PFSK-1 (cell line): Measurements from ENCODE around the gene FAM222B. TPM values are rescaled to one million over a fixed set of nuclear protein-coding genes. Genes with fewer than 3 reads are reported as not detected.

Experiments
- FOXP2 ChIP-seq: optimal IDR thresholded peaks from 2 replicates; pipeline ENCODE3; 2011; ENCODE audit warnings: borderline replicate concordance, control low read depth, inconsistent platforms; ENCODE audit not compliant: insufficient read depth; ENCODE audit errors: extremely low read length, extremely low read depth
- POLR2AphosphoS5 ChIP-seq: IDR thresholded peaks from 2 replicates; pipeline ENCODE4 v1.6.1; 2012; ENCODE audit warnings: low read depth, mild to moderate bottlenecking, control low read depth, low read length, moderate library complexity
- SIN3A ChIP-seq: IDR thresholded peaks from 2 replicates; pipeline ENCODE4 v1.6.1; 2012; ENCODE audit warnings: mild to moderate bottlenecking, low read length, moderate library complexity, borderline replicate concordance; ENCODE audit not compliant: insufficient read depth
- TAF1 ChIP-seq: IDR thresholded peaks from 2 replicates; pipeline ENCODE4 v1.6.1; 2012; ENCODE audit warnings: low read length, control low read depth, borderline replicate concordance; ENCODE audit not compliant: insufficient read depth
- polyA plus RNA-seq: library from polyadenylated mRNA; unstranded; fragments of >200 nt; gene quantifications from one replicate; pipeline ENCODE4 v1.2.1, GENCODE V29; 2012; ENCODE audit warnings: low read depth, missing spikeins; ENCODE audit not compliant: insufficient read length
- TF ChIP-seq, protein P1 (sequence below), 2 experiments: IDR thresholded peaks; 2 replicates each; pipeline versions ENCODE4 v1.6.1 to v1.8.0; 2011 to 2012; ENCODE audit warnings: low read depth in 2 of 2, low read length in 2 of 2, control low read depth in 1 of 2, inconsistent platforms in 1 of 2, mild to moderate bottlenecking in 1 of 2, moderate library complexity in 1 of 2; ENCODE audit not compliant: insufficient read depth in 1 of 2

FAM222B gene, protein sequence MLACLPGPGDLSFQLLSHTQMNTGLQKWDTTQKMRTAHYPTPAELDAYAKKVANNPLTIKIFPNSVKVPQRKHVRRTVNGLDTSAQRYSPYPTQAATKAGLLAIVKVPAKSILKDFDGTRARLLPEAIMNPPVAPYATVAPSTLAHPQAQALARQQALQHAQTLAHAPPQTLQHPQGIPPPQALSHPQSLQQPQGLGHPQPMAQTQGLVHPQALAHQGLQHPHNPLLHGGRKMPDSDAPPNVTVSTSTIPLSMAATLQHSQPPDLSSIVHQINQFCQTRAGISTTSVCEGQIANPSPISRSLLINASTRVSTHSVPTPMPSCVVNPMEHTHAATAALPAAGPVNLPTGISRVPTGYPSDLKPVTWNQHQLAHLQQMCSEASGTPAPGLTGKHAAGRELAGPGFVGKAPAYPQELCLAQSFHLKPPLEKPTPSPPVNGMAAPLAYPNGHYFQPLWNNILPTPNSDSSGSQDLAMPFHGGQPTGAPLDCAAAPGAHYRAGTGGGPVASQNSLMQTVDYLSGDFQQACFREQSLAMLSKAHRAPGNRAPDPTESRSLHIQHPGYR
- polyA plus RNA-seq, result 16.7 TPM

DNA sequence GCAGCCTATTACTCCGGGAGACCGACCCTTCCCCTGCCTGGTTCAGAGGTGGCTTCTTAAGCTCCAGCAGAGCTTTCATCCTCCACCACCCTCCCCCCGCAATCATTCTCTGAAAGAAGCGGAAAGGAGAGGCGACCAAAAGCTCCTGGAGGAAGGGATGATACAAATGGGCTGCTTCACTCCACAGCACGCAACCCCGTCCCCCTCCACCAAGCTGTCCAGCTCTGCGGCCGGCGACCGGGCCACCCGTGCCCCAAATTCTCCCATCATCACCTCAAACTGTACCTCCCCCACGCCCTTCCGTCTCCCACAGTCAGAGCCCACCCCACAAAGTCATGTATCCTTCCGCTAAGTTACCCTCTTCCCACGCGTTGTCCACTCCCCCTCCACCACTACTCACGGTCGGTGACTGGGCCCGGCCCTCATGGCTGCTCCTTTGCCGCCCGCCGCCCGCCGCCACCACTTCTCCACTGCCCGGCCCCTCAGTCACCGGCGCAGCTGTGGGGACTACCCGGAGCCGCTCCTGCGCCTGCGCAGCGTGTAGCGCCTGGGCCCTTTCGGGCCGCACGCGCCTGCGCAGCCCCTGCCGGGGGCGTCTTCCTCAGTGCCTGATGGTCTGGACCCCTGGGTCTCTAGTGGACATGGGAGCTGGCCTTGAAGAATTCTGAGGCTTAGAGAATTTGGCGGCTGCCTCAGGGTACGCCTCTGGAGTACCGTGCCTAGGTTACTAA, at the start of gene FAM222B:
Gene FAM222B (minus strand): TSS at position 509 of the 731 bp plus-strand sequence. CDS start 76,123 bp downstream, outside the sequence.
- TF ChIP-seq POLR2AphosphoS5 (peak; percentile 67; the same call in 1 of the 2 replicates), TAF1 (0 out of 2 replicates have a peak, but pooled peaks have one; percentile 48), SIN3A (0 out of 2 replicates have a peak, but pooled peaks have one; percentile 9), FOXP2 (no peak)
- TF ChIP-seq, protein P1, sequence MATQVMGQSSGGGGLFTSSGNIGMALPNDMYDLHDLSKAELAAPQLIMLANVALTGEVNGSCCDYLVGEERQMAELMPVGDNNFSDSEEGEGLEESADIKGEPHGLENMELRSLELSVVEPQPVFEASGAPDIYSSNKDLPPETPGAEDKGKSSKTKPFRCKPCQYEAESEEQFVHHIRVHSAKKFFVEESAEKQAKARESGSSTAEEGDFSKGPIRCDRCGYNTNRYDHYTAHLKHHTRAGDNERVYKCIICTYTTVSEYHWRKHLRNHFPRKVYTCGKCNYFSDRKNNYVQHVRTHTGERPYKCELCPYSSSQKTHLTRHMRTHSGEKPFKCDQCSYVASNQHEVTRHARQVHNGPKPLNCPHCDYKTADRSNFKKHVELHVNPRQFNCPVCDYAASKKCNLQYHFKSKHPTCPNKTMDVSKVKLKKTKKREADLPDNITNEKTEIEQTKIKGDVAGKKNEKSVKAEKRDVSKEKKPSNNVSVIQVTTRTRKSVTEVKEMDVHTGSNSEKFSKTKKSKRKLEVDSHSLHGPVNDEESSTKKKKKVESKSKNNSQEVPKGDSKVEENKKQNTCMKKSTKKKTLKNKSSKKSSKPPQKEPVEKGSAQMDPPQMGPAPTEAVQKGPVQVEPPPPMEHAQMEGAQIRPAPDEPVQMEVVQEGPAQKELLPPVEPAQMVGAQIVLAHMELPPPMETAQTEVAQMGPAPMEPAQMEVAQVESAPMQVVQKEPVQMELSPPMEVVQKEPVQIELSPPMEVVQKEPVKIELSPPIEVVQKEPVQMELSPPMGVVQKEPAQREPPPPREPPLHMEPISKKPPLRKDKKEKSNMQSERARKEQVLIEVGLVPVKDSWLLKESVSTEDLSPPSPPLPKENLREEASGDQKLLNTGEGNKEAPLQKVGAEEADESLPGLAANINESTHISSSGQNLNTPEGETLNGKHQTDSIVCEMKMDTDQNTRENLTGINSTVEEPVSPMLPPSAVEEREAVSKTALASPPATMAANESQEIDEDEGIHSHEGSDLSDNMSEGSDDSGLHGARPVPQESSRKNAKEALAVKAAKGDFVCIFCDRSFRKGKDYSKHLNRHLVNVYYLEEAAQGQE (IDR thresholded peaks at IDR 0.05; ENCODE audit: insufficient read depth in 1 of 2, low read depth in 2 of 2, low read length in 2 of 2), result no peak

DNA sequence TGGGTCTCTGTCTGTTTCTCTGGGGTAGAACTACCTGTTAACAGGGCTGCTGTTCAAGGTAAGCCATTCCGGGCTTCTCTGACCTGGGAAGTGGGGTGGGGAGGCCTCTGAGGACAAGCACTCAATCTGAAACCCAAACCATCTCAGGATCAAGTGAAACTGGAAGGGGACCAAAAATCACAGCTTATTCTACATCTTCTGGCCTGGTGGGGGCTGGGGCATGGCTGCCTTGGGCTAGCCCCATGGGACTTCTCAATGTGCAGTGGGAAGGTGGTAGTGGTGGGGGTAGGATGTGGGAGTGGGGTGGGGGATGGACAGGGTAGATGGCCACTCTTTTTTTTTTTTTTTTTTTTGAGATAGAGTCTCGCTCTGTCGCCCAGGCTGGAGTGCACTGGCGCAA, 49.4 kb upstream of the FAM222B start:
- no peak for TF ChIP-seq POLR2AphosphoS5
- TF ChIP-seq SIN3A, result no peak
- TF ChIP-seq TAF1, result no peak
- TF ChIP-seq FOXP2, result no peak
- TF ChIP-seq, protein P1 (IDR thresholded peaks at IDR 0.05; ENCODE audit: insufficient read depth in 1 of 2, low read depth in 2 of 2, low read length in 2 of 2), result no peak

DNA sequence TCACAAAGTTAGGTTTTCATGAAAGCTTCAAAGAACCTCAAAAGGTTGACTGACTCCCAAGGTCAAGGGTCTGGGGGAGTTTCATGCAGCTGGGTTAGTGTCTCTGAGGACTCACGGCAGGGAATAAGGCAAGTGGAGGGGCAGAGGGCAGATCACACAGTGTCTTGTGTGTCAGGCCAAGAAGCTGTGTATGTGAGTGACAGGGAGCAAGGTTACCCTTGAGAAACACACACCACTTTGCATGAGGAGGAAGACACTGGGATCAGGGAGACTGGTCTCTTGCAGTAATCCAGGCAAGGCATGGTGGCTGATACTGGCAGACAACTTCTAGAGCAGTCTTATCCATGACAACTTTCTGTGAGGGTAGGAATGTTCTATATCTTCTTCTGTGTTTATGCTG, 48.6 kb upstream of the FAM222B start:
- no peak for TF ChIP-seq FOXP2
- no peak for TF ChIP-seq TAF1
- TF ChIP-seq, protein P1 (IDR thresholded peaks at IDR 0.05; ENCODE audit: insufficient read depth in 1 of 2, low read depth in 2 of 2, low read length in 2 of 2), result no peak
- TF ChIP-seq SIN3A, result no peak
- no peak for TF ChIP-seq POLR2AphosphoS5

DNA sequence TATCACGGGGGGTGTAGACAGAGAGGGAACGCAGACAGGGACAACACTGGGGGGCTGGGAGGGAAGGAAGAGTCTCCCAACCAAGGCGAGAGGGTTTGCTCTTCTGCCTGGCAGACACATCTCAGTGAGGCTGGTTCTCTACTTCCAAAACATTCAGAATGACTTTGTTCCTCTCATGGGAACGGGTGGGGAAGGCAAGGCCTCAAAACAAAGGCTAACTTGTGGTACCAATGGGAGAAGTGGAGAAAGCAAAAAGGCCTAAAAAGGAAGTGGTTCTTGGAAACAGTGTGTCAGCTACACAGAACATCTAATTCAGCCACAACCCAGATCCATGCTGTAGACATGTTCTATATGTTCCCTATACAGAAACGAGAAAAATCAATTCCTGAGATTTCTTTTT, 47.4 kb upstream of the FAM222B start:
- TF ChIP-seq TAF1, result no peak
- TF ChIP-seq POLR2AphosphoS5, result no peak
- no peak for TF ChIP-seq SIN3A
- no peak for TF ChIP-seq FOXP2
- TF ChIP-seq, protein P1 (IDR thresholded peaks at IDR 0.05; ENCODE audit: insufficient read depth in 1 of 2, low read depth in 2 of 2, low read length in 2 of 2), result no peak
